Ramos (cell line): ENCODE data around the gene TCF25.

ENCODE experiments used
- in situ Hi-C: fragments of 300-500 bp; cut with MboI; formaldehyde crosslinking; loops from one replicate; pipeline ENCODE4 v1.14.3; 2022; ENCODE audit warnings: low sequenced_read_pairs; ENCODE audit not compliant: unreplicated experiment

TCF25 gene

GRCh38 chr16:89843409-89844350, 29.7 kb upstream of the TCF25 start:
- in situ Hi-C loops: no loop called here

GRCh38 chr16:89844739-89845339, 28.6 kb upstream of the TCF25 start:
- in situ Hi-C loops: no loop called here

- in situ Hi-C loops: no loop called here
Observed at GRCh38 chr16:89845417-89845816, 28.0 kb upstream of the TCF25 start.

- in situ Hi-C loops: no loop called here
Observed at GRCh38 chr16:89847051-89847939, 26.1 kb upstream of the TCF25 start.

- in situ Hi-C loops: no loop called here
Observed at GRCh38 chr16:89847940-89848297, 25.5 kb upstream of the TCF25 start.

GRCh38 chr16:89848974-89849373, 24.4 kb upstream of the TCF25 start:
- in situ Hi-C loops: no loop called here

GRCh38 chr16:89853306-89853993, 19.9 kb upstream of the TCF25 start:
- in situ Hi-C loops: no loop called here

- in situ Hi-C loops: no loop called here
Observed at GRCh38 chr16:89855301-89855945, 18.0 kb upstream of the TCF25 start.

GRCh38 chr16:89855986-89856385, 17.4 kb upstream of the TCF25 start:
- in situ Hi-C loops: no loop called here

GRCh38 chr16:89858973-89859614, 14.3 kb upstream of the TCF25 start:
- in situ Hi-C loops: no loop called here

- in situ Hi-C loops: loop anchor here (5.0 kb wide), 1 partner anchor 157 kb away; the partner anchor contains the start of gene SPATA2L
Observed at GRCh38 chr16:89859615-89860007, 13.8 kb upstream of the TCF25 start.

- in situ Hi-C loops: loop anchor here (5.0 kb wide), 1 partner anchor 159 kb away; the partner anchor contains the start of gene SPATA2L
Observed at GRCh38 chr16:89860747-89861304, 12.6 kb upstream of the TCF25 start.

GRCh38 chr16:89861648-89862047, 11.7 kb upstream of the TCF25 start:
- in situ Hi-C loops: loop anchor here (5.0 kb wide), 1 partner anchor 159 kb away; the partner anchor contains the start of gene SPATA2L

GRCh38 chr16:89862732-89863131, 10.7 kb upstream of the TCF25 start:
- in situ Hi-C loops: loop anchor here (5.0 kb wide), 1 partner anchor 160 kb away; the partner anchor contains the start of gene SPATA2L

GRCh38 chr16:89863741-89864526, 9.5 kb upstream of the TCF25 start:
- in situ Hi-C loops: loop anchor here (5.0 kb wide), 1 partner anchor 162 kb away; the partner anchor contains the start of gene SPATA2L

- in situ Hi-C loops: loop anchor here (5.0 kb wide), 1 partner anchor 162 kb away; the partner anchor contains the start of gene SPATA2L
Observed at GRCh38 chr16:89864527-89864820, 8.9 kb upstream of the TCF25 start.

- in situ Hi-C loops: no loop called here
Observed at GRCh38 chr16:89867918-89868317, 5.5 kb upstream of the TCF25 start.

- in situ Hi-C loops: no loop called here
Observed at GRCh38 chr16:89869911-89870310, 3.5 kb upstream of the TCF25 start.
